ENCODE results near the gene LRMDA. TPM values are rescaled to one million over a fixed set of nuclear protein-coding genes. Genes with fewer than 3 reads are reported as not detected.

LRMDA gene
- total and polyA plus RNA-seq, 2 donors (not counting 1 experiment from before 2014, with no cell fraction given), result 0.12 TPM; not detected in 1

- Histone ChIP-seq H3K9ac (ENCODE audit: low read length) (no peak overlapping the region), H3K36me3 (replicated peaks in 1 of 2; ENCODE audit: control extremely low read depth in 1 of 2, control insufficient read depth in 1 of 2, extremely low read depth in 1 of 2, insufficient read depth in 2 of 2, low read length in 1 of 2) (no peaks in the 10 kb centered on the region), H3K4me2 (replicated peaks; ENCODE audit: low read depth, low read length, poor library complexity, severe bottlenecking) (no peak overlapping the region), H3K79me2 (ENCODE audit: control insufficient read depth, insufficient read depth, low read length) (no peaks in the 10 kb centered on the region), H4K20me1 (ENCODE audit: control insufficient read depth, insufficient read depth, low read length, poor library complexity, severe bottlenecking) (no peaks in the 10 kb centered on the region), H3K9me3 (ENCODE audit: control extremely low read depth in 1 of 3, control insufficient read depth in 2 of 3, insufficient read depth in 1 of 3, low read length in 2 of 3) (no peaks in the 10 kb centered on the region), H3K4me1 (ENCODE audit: control insufficient read depth in 2 of 2, insufficient read depth in 2 of 2, low read length in 2 of 2) (no peaks in the 10 kb centered on the region), H3K27ac (ENCODE audit: low read length in 2 of 2) (no peak overlapping the region), H3K4me3 (ENCODE audit: control extremely low read depth in 1 of 5, extremely low read depth in 1 of 5, insufficient read depth in 1 of 5, low read depth in 2 of 5, low read length in 4 of 5) (no peak overlapping the region), H2AFZ (ENCODE audit: insufficient read depth, low read depth, low read length, poor library complexity, severe bottlenecking) (no peak overlapping the region), H3K27me3 (replicated peaks in 1 of 4; ENCODE audit: control extremely low read depth in 1 of 4, control insufficient read depth in 3 of 4, insufficient read depth in 4 of 4, low read length in 3 of 4) (no peaks in the 10 kb centered on the region)
- no peak for ATAC-seq (ENCODE audit: low read depth)
- POLR2A ChIA-PET, result no interaction called here
- DNase-seq, result no peak
- Mint-ChIP-seq H3K4me3 (no peak overlapping the region), H3K9me3 (ENCODE audit: insufficient read depth) (no peaks in the 10 kb centered on the region), H3K4me1 (no peaks in the 10 kb centered on the region), H3K27me3 (peaks cover 12% of the 10 kb centered on the region), H3K27ac (no peak overlapping the region)
- intact Hi-C loops (cut with micrococcal nuclease), result no loop called here
- no peak for TF ChIP-seq EZH2 (IDR thresholded peaks at IDR 0.05; ENCODE audit: borderline replicate concordance, insufficient read depth, low read depth, low read length, poor library complexity, severe bottlenecking)
- TF ChIP-seq CTCF (IDR thresholded peaks at IDR 0.05), result no peak
- CTCF ChIA-PET, result no interaction called here
- 100% methylated on average over 3 of the region's 4 CpGs for WGBS (ENCODE audit: insufficient coverage)
These were observed 495.3 kb downstream of the LRMDA start for GRCh38 chr10:75926763-75927162.

GRCh38 chr10:75928231-75928630, 496.8 kb downstream of the LRMDA start:
- Histone ChIP-seq H3K4me2 (replicated peaks; ENCODE audit: low read depth, low read length, poor library complexity, severe bottlenecking) (no peak overlapping the region), H3K27ac (ENCODE audit: low read length in 2 of 2) (no peak overlapping the region), H3K79me2 (ENCODE audit: control insufficient read depth, insufficient read depth, low read length) (no peaks in the 10 kb centered on the region), H3K9me3 (ENCODE audit: control extremely low read depth in 1 of 3, control insufficient read depth in 2 of 3, insufficient read depth in 1 of 3, low read length in 2 of 3) (no peaks in the 10 kb centered on the region), H3K9ac (ENCODE audit: low read length) (no peak overlapping the region), H3K27me3 (replicated peaks in 1 of 4; ENCODE audit: control extremely low read depth in 1 of 4, control insufficient read depth in 3 of 4, insufficient read depth in 4 of 4, low read length in 3 of 4) (no peaks in the 10 kb centered on the region), H2AFZ (ENCODE audit: insufficient read depth, low read depth, low read length, poor library complexity, severe bottlenecking) (no peak overlapping the region), H3K4me1 (ENCODE audit: control insufficient read depth in 2 of 2, insufficient read depth in 2 of 2, low read length in 2 of 2) (no peaks in the 10 kb centered on the region), H3K4me3 (ENCODE audit: control extremely low read depth in 1 of 5, extremely low read depth in 1 of 5, insufficient read depth in 1 of 5, low read depth in 2 of 5, low read length in 4 of 5) (no peak overlapping the region), H4K20me1 (ENCODE audit: control insufficient read depth, insufficient read depth, low read length, poor library complexity, severe bottlenecking) (no peaks in the 10 kb centered on the region), H3K36me3 (replicated peaks in 1 of 2; ENCODE audit: control extremely low read depth in 1 of 2, control insufficient read depth in 1 of 2, extremely low read depth in 1 of 2, insufficient read depth in 2 of 2, low read length in 1 of 2) (no peaks in the 10 kb centered on the region)
- CTCF ChIA-PET, result no interaction called here
- no peaks in the 10 kb centered on the region for H3K9me3 Mint-ChIP-seq (ENCODE audit: insufficient read depth)
- intact Hi-C loops (cut with micrococcal nuclease), result no loop called here
- TF ChIP-seq EZH2 (IDR thresholded peaks at IDR 0.05; ENCODE audit: borderline replicate concordance, insufficient read depth, low read depth, low read length, poor library complexity, severe bottlenecking) (no peak), CTCF (IDR thresholded peaks at IDR 0.05) (no peak)
- DNase-seq (no peak), ATAC-seq (ENCODE audit: low read depth) (no peak)
- H3K4me3 Mint-ChIP-seq, result no peak overlapping the region
- 100% methylated on average over 2 of the region's 6 CpGs for WGBS (ENCODE audit: insufficient coverage)
- H3K27me3 Mint-ChIP-seq, result peaks cover 12% of the 10 kb centered on the region
- POLR2A ChIA-PET, result no interaction called here
- H3K27ac Mint-ChIP-seq, result no peak overlapping the region
- H3K4me1 Mint-ChIP-seq, result no peaks in the 10 kb centered on the region
